Measurements from ENCODE around the gene STIM2.

GRCh38 chr4:27020603-27021002, 160.0 kb downstream of the STIM2 start:
- TF ChIP-seq CTCF (IDR thresholded peaks at IDR 0.05) (no peak), ZFX (IDR thresholded peaks at IDR 0.05; ENCODE audit: borderline replicate concordance) (no peak)

Data from 22Rv1 (cell line).